GM18502 (cell line): ENCODE data around the gene IMPG2.

Experiments used
- ATAC-seq: cut with Tn5 transposase; IDR thresholded peaks from one replicate; pipeline ENCODE4 v1.9.1; 2021; ENCODE audit warnings: mild to moderate bottlenecking; ENCODE audit not compliant: unreplicated experiment, poor library complexity

Gene IMPG2

GRCh38 chr3:101193957-101194356 is 126.4 kb downstream of the IMPG2 start:
- ATAC-seq = no peak

- ATAC-seq = no peak
Observed at GRCh38 chr3:101189796-101190195, 130.6 kb downstream of the IMPG2 start.

GRCh38 chr3:101189176-101189575 is 131.2 kb downstream of the IMPG2 start:
- no peak for ATAC-seq

- no peak for ATAC-seq
Observed at GRCh38 chr3:101185341-101185740, 135.0 kb downstream of the IMPG2 start.

GRCh38 chr3:101184111-101184510 is 136.3 kb downstream of the IMPG2 start:
- ATAC-seq = no peak

- no peak for ATAC-seq
Observed at GRCh38 chr3:101183151-101183550, 137.2 kb downstream of the IMPG2 start.

- ATAC-seq = no peak
Observed at GRCh38 chr3:101182734-101183133, 137.6 kb downstream of the IMPG2 start.

- ATAC-seq = no peak
Observed at GRCh38 chr3:101181801-101182200, 138.6 kb downstream of the IMPG2 start.

- no peak for ATAC-seq
Observed at GRCh38 chr3:101179637-101180036, 140.7 kb downstream of the IMPG2 start.

GRCh38 chr3:101177577-101177976 is 142.8 kb downstream of the IMPG2 start:
- ATAC-seq = no peak
